HG03175 (cell line): ENCODE data around the gene DNAH2.

ENCODE experiments used
- ATAC-seq: cut with Tn5 transposase; IDR thresholded peaks from one replicate; pipeline ENCODE4 v1.9.1; 2021; ENCODE audit warnings: mild to moderate bottlenecking, moderate library complexity; ENCODE audit not compliant: unreplicated experiment

DNAH2 gene

DNA sequence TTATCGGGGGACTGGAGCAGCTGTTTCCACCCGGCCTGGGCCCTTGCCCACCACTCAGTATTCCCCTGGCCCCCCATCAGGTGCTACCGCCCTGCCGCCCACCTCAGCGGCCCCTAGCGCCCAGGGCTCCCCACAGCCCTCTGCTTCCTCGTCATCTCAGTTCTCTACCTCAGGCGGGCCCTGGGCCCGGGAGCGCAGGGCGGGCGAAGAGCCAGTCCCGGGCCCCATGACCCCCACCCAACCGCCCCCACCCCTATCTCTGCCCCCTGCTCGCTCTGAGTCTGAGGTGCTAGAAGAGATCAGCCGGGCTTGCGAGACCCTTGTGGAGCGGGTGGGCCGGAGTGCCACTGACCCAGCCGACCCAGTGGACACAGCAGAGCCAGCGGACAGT lies 131.2 kb downstream of the DNAH2 start:
- ATAC-seq, result no peak

DNA sequence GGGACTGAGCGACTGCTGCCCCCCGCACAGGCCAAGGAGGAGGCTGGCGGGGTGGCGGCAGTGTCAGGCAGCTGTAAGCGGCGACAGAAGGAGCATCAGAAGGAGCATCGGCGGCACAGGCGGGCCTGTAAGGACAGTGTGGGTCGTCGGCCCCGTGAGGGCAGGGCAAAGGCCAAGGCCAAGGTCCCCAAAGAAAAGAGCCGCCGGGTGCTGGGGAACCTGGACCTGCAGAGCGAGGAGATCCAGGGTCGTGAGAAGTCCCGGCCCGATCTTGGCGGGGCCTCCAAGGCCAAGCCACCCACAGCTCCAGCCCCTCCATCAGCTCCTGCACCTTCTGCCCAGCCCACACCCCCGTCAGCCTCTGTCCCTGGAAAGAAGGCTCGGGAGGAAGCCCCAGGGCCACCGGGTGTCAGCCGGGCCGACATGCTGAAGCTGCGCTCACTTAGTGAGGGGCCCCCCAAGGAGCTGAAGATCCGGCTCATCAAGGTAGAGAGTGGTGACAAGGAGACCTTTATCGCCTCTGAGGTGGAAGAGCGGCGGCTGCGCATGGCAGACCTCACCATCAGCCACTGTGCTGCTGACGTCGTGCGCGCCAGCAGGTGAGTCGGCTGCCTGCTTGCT lies 131.7 kb downstream of the DNAH2 start:
- no peak for ATAC-seq

DNA sequence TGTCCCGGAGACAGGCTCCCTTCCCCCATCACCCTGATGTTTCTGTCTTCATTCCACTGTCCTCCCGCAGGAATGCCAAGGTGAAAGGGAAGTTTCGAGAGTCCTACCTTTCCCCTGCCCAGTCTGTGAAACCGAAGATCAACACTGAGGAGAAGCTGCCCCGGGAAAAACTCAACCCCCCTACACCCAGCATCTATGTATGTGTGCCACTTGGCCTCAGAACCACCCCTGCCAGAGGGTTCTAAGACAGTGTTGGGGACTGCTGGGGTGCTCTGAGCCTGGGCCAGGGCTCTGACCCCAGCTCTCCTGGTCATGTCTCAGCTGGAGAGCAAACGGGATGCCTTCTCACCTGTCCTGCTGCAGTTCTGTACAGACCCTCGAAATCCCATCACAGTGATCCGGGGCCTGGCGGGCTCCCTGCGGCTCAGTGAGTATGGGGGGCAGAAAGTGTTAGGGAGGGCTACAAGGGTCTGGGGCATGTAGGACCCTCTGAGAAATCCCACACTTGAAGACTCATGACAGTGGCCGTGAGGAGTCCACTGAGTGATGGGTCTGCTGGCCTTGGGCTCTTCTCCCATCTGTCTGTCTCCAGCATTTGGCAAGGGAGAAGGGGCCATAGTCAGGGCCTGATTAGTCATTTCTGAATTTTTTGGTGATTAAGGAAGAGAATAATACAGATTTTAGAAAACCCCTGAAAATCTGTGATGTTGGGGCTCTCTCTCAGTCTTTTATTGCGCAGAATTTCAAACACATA lies 132.4 kb downstream of the DNAH2 start:
- ATAC-seq, result no peak

DNA sequence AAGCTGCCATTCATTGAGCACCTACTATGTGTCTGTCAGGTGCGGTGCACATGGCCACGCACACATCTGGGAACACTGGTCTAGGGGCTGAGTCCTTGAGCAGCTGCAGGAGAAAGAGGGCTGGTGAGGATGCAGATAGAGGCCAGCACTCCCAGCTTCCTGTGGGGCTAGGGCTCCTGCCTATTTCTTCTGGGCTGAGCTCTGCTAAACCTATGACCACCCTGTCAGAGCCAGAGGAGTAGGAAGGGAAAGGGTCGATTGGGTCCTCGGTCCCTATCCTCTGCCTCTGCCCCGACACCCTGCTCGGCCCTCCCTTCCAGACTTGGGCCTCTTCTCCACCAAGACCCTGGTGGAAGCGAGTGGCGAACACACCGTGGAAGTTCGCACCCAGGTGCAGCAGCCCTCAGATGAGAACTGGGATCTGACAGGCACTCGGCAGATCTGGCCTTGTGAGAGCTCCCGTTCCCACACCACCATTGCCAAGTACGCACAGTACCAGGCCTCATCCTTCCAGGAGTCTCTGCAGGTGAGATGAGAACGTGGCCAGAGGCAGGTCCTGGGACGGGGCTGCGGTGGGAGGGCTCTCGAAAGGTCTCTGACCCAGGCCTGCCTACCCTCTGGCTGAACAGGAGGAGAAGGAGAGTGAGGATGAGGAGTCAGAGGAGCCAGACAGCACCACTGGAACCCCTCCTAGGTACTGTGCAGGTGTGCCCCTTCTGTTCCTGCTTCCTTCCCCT lies 133.3 kb downstream of the DNAH2 start:
- peak; percentile 6 for ATAC-seq

DNA sequence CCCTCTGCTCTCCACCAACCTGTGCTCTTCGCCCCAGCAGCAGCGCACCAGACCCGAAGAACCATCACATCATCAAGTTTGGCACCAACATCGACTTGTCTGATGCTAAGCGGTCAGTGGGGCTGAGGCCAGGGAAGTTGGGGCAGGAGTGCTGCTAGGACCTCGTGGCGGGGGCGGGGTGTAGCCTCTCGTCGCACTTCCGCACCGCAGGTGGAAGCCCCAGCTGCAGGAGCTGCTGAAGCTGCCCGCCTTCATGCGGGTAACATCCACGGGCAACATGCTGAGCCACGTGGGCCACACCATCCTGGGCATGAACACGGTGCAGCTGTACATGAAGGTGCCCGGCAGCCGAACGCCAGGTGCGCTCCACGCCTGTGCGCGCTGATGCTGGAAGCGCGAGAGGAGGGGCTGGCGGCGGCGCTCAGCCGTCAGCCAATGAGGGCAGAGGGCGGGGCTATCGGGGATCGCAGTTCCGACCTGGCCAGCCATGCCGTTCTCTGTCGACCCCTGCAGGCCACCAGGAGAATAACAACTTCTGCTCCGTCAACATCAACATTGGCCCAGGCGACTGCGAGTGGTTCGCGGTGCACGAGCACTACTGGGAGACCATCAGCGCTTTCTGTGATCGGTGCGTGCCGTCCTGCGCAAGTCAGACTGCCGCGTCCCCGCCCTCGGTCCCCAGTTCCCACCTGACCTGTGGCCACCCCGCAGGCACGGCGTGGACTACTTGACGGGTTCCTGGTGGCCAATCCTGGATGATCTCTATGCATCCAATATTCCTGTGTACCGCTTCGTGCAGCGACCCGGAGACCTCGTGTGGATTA lies 134.1 kb downstream of the DNAH2 start:
- peak; percentile 83 for ATAC-seq

DNA sequence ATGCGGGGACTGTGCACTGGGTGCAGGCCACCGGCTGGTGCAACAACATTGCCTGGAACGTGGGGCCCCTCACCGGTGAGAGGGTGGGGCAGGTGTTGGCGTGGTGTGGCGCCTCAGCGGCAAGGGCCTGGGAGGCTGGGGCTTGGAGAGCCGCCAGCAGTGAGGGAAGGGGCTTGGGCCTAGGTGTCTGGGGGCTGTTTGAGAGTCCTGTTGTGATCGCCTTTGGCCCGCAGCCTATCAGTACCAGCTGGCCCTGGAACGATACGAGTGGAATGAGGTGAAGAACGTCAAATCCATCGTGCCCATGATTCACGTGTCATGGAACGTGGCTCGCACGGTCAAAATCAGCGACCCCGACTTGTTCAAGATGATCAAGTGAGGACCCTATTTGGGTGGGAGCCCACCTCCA lies 134.7 kb downstream of the DNAH2 start:
- ATAC-seq, result no peak

DNA sequence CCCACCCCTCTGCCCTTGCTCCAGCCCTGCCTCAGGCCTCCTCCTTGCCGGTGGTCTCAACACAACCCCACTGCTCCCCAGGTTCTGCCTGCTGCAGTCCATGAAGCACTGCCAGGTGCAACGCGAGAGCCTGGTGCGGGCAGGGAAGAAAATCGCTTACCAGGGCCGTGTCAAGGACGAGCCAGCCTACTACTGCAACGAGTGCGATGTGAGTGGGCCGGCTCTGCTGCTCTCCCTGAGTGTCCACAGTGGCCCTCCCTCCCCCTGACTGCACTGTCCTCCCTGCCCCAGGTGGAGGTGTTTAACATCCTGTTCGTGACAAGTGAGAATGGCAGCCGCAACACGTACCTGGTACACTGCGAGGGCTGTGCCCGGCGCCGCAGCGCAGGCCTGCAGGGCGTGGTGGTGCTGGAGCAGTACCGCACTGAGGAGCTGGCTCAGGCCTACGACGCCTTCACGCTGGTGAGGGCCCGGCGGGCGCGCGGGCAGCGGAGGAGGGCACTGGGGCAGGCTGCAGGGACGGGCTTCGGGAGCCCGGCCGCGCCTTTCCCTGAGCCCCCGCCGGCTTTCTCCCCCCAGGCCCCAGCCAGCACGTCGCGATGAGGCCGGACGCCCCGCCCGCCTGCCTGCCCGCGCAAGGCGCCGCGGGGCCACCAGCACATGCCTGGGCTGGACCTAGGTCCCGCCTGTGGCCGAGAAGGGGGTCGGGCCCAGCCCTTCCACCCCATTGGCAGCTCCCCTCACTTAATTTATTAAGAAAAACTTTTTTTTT lies 135.6 kb downstream of the DNAH2 start:
- ATAC-seq, result no peak

DNA sequence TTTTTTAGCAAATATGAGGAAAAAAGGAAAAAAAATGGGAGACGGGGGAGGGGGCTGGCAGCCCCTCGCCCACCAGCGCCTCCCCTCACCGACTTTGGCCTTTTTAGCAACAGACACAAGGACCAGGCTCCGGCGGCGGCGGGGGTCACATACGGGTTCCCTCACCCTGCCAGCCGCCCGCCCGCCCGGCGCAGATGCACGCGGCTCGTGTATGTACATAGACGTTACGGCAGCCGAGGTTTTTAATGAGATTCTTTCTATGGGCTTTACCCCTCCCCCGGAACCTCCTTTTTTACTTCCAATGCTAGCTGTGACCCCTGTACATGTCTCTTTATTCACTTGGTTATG lies 136.1 kb downstream of the DNAH2 start:
- no peak for ATAC-seq

DNA sequence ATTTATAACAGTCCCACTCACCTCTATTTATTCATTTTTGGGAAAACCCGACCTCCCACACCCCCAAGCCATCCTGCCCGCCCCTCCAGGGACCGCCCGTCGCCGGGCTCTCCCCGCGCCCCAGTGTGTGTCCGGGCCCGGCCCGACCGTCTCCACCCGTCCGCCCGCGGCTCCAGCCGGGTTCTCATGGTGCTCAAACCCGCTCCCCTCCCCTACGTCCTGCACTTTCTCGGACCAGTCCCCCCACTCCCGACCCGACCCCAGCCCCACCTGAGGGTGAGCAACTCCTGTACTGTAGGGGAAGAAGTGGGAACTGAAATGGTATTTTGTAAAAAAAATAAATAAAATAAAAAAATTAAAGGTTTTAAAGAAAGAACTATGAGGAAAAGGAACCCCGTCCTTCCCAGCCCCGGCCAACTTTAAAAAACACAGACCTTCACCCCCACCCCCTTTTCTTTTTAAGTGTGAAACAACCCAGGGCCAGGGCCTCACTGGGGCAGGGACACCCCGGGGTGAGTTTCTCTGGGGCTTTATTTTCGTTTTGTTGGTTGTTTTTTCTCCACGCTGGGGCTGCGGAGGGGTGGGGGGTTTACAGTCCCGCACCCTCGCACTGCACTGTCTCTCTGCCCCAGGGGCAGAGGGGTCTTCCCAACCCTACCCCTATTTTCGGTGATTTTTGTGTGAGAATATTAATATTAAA lies 136.7 kb downstream of the DNAH2 start:
- no peak for ATAC-seq

DNA sequence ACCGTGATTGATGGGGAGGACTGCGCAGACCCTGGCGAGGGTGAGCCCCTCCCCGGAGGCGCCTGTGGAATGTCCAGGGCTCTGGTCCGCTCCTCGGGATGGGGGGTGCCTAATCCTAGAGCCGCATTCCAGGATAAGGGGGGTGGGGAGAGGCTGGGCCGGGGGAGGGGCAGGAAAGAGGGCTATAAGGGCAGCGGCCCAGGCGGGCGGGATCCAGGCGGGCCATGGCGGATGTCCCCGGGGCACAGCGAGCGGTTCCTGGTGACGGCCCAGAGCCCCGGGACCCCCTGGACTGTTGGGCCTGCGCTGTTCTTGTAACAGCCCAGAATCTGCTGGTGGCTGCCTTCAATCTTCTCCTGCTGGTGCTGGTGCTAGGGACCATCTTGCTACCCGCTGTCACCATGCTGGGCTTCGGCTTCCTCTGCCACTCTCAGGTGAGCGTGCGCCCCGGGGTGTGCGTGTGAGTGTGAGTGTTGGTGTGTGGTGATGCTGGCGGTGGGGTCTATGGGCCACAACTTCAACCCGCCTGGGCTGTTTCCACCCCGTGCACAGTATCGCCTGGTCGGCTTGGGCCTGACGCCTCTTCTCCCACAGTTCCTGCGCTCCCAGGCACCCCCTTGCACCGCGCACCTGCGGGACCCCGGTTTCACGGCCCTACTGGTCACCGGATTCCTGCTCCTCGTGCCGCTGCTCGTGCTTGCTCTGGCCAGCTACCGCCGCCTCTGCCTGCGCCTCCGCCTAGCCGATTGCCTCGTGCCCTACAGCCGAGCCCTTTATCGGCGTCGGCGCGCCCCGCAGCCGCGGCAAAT lies 137.5 kb downstream of the DNAH2 start, which contains the start of gene TMEM88:
TMEM88 (plus strand) TSS at position 216 of the 809 bp plus-strand sequence; CDS start at position 225, 9 bp downstream.
- ATAC-seq, result no peak

DNA sequence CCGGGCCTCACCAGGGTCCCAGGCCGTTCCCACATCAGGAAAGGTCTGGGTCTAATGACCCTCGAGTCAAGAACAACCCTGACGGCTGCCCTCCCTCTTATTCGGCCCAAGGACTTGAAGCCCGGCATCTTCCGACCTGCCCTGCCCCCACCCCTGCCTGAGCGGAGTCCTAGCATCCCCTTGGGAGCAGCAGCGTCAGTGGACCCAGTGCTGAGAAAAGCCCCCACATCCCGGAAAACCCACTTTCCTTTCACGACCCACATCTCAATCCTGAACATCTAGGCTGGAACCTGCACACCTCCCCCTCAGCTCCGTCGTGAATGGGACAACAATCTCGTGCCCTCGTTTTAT lies 138.1 kb downstream of the DNAH2 start:
- ATAC-seq, result no peak

DNA sequence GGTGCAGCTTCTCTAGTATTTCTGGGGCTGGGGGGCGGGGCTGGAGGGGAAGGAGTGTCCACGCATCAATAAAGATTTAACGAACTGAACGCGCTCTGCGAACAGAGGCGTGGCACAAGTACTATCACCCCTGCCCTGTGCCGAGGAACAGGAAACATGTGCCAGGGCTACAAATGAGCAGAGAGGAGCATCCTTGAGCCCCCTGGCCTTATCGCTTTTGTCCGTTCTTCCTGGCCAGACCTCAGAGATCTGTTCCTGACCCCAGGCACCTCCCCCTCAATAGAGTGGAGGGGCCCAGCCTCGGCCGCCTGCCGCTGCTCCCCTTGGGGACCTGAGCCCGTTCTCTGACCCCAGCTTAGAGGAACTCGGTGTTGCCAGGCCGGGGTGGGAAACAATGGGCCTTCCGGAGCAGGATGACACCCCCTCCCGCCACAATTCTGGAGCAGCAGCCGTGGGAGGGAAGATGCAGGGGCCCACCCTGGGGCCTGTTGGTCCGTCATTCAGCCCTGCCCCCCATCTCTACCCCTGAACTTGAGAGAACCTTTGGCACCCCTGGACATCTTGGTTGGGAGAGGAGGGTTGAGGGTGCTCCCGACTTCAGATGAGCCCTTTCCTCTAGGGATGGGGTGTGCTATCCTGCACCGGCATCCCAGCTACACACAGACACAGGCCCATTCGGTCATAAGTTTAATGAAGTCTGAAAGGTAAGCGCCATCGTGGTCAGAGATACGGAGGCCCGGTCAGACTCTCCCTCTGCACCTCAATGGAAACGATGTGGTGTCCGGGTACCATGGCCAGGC lies 138.7 kb downstream of the DNAH2 start:
- no peak for ATAC-seq

DNA sequence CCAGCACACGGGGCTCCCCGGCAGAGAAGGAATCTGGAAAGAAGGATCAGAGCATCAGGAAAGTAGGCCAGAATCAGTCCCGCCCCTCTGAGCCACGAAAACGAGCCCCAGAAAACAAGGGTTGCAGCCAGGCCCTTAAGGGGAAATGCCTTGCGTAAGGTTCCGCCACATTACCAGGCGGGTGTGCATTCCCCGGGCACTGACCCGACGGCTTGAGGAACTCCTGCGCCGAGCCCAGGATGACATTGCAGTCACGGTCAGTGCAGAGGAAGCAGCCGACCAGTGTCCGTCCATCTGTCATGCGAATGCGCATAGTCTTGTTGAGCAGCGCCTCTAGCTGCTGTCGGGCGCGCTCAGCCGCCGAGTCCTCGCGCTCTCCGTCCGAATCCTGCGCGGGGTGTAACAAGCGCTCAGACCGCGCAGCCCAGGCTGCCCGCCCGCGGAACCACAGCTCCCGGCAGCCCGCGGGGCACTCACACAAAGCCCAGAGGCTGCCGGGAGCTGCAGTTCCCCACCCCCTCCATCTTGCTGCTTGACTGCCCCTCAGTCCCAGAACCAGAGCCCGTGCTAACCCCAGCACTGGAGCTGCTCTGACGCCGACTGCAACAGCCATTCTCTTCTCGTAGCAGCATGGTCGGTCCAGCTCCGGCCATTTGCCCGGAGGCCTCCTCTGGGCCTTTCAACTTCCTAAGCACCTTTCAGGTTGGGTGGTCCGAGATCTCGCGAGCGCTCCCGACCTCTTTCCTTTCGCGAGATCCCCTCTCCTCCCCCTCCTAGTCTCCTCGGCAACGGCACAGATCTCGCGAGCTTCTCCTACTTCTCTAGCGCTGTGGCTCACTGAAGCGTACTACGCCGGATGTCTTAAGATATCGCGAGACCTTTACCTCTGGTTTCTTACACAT lies 139.5 kb downstream of the DNAH2 start, which contains the start of gene NAA38:
NAA38 (minus strand) TSS at position 749 of the 902 bp plus-strand sequence; CDS start at position 653, 96 bp downstream.
- peak; percentile 74 for ATAC-seq

DNA sequence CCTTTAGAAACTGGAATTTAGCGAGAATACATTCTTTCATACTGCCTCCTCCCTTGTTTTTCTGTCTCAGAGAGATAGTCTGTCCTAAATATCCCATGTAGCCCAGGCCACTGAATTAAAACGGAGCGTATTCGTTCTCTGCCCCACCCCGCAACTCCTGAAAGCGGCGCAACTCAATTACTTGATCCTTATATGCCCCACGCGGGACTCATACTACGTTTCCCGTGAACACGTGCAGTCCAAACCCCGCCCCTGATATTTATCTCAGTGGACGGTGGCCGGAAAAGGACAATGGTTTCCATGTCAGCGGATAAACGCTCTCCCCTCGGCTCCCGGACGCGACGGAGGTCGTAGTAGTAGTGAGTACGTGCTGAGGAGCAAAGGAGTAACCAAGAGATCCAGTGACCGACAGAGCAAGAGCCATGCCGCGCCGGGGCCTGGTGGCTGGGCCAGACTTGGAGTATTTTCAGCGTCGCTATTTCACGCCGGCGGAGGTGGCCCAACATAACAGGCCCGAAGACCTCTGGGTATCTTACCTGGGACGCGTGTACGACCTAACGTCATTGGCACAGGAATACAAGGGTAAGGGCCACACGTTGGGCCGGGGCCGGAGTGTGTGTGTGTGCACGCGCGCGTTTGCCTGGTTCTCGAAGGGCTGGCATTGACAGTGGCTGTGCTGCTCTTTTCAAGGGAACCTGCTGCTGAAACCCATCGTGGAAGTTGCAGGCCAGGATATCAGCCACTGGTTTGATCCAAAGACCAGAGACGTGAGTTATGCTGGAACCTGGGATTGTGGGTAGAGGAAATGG lies 140.4 kb downstream of the DNAH2 start, which contains the start of gene CYB5D1:
CYB5D1 (plus strand) TSS at position 291 of the 809 bp plus-strand sequence; CDS start at position 423, 132 bp downstream.
- ATAC-seq, result peak; percentile 41

DNA sequence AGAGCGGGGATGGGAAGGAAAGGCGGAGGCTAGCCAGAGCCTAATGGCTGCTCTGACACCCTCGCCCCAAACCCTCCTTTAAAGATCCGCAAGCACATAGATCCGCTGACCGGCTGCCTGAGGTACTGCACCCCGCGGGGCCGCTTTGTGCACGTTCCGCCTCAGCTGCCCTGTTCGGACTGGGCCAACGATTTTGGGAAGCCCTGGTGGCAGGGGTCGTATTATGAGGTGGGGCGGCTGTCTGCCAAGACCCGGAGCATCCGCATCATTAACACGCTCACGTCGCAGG lies 140.9 kb downstream of the DNAH2 start:
- no peak for ATAC-seq

DNA sequence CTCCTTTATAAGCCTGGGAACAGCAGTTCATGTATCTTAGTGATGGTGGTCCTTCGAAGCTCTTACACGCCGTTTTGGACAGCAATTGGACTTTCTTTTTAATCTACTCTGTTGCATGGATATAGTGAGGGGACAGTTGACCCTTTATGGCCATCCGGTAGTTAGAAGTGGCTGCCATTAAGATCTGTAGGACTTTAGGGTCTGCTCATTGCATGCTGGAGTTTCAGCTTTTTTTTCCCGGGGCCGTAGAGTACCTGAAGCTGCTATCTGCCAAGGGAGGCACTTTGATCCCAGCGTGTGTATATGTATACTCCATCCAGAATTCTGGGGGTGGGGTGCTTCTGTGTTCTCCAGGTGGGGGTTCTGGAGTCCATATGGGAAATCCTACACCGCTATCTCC lies 141.5 kb downstream of the DNAH2 start:
- no peak for ATAC-seq
